GM10248 (cell line): ENCODE measurements around the gene CAMK2B.

ENCODE experiments used
- CTCF ChIA-PET: fragments of 300-600 bp; sonication (Branson Sonifier 250); formaldehyde crosslinking; extraction: SDS; loops from one replicate; lab custom pipeline; 2021; ENCODE audit warnings: antibody characterized with exemption; lab: Yijun Ruan, JAX
- POLR2A ChIA-PET: fragments of 350-650 bp; sonication (Branson Sonifier 250); formaldehyde crosslinking; extraction: SDS; loops from one replicate; lab custom pipeline; 2020; ENCODE audit warnings: antibody characterized with exemption; lab: Yijun Ruan, JAX
- DNase-seq: peaks from one replicate; pipeline ENCODE4 v3.0.0; 2012; ENCODE audit errors: extremely low spot score
- CTCF ChIP-seq: IDR thresholded peaks from 2 replicates; pipeline ENCODE4 v1.5.1; 2012; ENCODE audit warnings: mild to moderate bottlenecking, low read depth; ENCODE audit errors: extremely low read depth, missing control alignments, control extremely low read depth

CAMK2B gene

GRCh38 chr7:44321796-44322195, 3.6 kb downstream of the CAMK2B start:
- CTCF ChIA-PET, result no interaction called here
- POLR2A ChIA-PET, result no interaction called here
- TF ChIP-seq CTCF, result no peak
- no peak for DNase-seq

GRCh38 chr7:44320794-44321371, 4.5 kb downstream of the CAMK2B start:
- no peak for TF ChIP-seq CTCF
- CTCF ChIA-PET, result interaction anchor here (0.9 to 1.6 kb wide), 3 partner anchors 9 to 214 kb away, joined by 3 to 7 read pairs (median 6); no protein-coding TSS in a partner anchor
- DNase-seq, result no peak
- POLR2A ChIA-PET, result no interaction called here

- TF ChIP-seq CTCF, result no peak
- POLR2A ChIA-PET, result no interaction called here
These were observed 5.3 kb downstream of the CAMK2B start for GRCh38 chr7:44320141-44320540.

GRCh38 chr7:44318332-44318731, 7.1 kb downstream of the CAMK2B start:
- POLR2A ChIA-PET, result no interaction called here
- no peak for TF ChIP-seq CTCF
- no peak for DNase-seq
- CTCF ChIA-PET, result no interaction called here

More at GRCh38 chr7:44320141-44320540, 5.3 kb downstream of the CAMK2B start:
- CTCF ChIA-PET, result interaction anchor here (0.9 to 1.6 kb wide), 3 partner anchors 10 to 215 kb away, joined by 3 to 7 read pairs (median 6); no protein-coding TSS in a partner anchor
- no peak for DNase-seq

GRCh38 chr7:44315301-44315903, 10.0 kb downstream of the CAMK2B start:
- TF ChIP-seq CTCF, result no peak
- POLR2A ChIA-PET, result no interaction called here
- CTCF ChIA-PET, result interaction anchor here (0.9 kb wide), 1 partner anchor 51 kb away, joined by 3 read pairs; no protein-coding TSS in a partner anchor
- DNase-seq, result no peak

GRCh38 chr7:44313621-44314031, 11.8 kb downstream of the CAMK2B start:
- no peak for TF ChIP-seq CTCF

More at GRCh38 chr7:44313621-44314031, 11.8 kb downstream of the CAMK2B start:
- CTCF ChIA-PET, result no interaction called here
- POLR2A ChIA-PET, result no interaction called here
- no peak for DNase-seq
